Measurements from ENCODE around the gene DIRAS1. TPM values are rescaled to one million over a fixed set of nuclear protein-coding genes. Genes with fewer than 3 reads are reported as not detected.
A peak's percentile ranks its signal among the peaks of the same experiment; 100 is the strongest.

DIRAS1 gene
- total RNA-seq, 2 experiments from 2014 or later = not detected

DNA sequence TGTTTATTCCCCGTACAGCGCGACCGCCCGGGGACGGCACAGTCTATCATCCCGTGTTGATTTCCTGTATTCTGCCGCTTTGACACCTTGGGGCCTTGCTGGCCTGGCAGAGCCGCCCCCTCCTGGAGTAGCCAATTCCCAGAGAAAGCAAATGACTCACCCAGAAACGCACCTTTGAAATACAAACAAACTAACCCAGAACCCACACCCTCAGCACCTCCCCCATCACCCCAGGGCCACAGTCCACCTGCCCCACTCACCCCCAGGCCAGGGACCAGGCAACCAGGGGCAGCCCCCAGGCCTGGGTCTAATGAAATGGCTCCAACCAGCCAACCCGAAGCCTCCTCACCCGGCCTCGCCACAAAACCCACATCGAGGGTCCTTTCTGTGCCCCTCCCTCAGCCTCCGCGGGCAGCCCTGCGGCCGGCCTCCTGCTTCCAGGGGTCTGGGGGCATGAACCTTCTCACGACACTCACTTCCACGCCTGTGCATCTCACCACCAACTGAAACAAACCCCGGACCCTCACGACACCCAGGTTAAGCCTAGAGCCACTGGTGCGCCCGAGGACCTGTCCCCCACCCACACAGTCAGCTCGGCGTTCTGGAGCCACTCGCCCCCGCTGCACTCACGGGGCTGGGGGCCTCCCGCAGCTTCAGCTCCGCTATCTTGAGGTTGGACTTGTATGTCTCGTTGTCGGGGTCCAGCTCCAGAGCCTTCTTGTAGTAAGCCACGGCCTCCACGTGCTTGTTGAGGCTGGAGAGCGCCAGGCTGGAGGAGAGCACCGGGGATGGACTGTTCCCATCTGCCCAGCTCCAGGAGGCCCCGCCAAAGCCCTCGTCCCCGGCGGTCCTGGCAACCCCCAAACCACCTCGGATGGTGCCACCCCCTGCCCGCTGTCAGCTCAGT is 41.0 kb upstream of the DIRAS1 start:
- DNase-seq = no peak
- Mint-ChIP-seq H3K36me3 (ENCODE audit: low read depth) (peaks cover 37% of the 10 kb centered on the region), H3K27ac (no peak overlapping the region), H3K4me3 (no peak overlapping the region), H3K9me3 (ENCODE audit: insufficient read depth) (no peaks in the 10 kb centered on the region), H3K27me3 (ENCODE audit: low read depth) (no peaks in the 10 kb centered on the region), H3K4me1 (ENCODE audit: low read depth) (peaks cover 7% of the 10 kb centered on the region)
- POLR2A ChIA-PET = interaction anchor here (0.7 kb wide), 1 partner anchor 14 kb away, joined by 3 read pairs; no protein-coding TSS in a partner anchor
- ATAC-seq = no peak
- CTCF ChIA-PET = no interaction called here

DNA sequence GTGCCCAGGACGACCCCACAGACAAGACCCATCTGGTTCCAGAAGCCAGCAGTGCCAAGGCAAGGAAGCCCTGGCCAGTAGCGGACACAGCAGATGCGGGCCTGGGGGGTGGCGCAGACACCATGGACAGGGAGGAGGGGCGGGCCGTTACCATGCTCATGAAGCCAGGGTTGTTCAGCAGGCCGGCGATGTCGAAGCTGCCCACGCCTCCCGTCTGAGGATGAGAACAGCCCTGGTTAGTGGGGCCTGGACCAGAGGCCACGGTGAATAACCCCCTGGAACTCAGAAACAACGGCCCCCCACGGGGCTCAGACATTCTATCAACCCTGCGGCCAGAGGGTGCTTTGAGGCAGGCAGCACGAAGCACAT is 40.1 kb upstream of the DIRAS1 start:
- Mint-ChIP-seq H3K4me1 (ENCODE audit: low read depth) (peaks cover 7% of the 10 kb centered on the region), H3K27ac (no peak overlapping the region), H3K27me3 (ENCODE audit: low read depth) (no peaks in the 10 kb centered on the region), H3K9me3 (ENCODE audit: insufficient read depth) (no peaks in the 10 kb centered on the region), H3K36me3 (ENCODE audit: low read depth) (peaks cover 35% of the 10 kb centered on the region), H3K4me3 (no peak overlapping the region)
- ATAC-seq (no peak), DNase-seq (no peak)
- ChIA-PET CTCF (no interaction called here), POLR2A (no interaction called here)

DNA sequence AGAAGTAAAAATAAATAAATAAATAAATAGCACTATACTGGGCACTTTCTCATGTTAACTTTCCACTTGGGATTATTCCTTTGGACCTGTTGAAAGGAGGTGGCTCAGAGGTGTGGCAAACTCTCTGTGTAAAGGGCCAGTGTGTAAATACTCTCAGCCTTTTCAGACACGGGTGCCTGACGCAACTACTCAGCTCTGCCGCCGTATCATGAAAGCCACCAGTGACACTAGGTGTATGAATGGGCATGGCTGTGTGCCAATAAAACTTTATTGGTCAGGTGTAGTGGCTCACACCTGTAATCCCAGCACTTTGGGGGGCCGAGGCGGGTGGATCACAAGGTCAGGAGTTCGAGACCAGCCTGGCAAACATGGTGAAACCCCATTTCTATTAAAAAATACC is 38.8 kb upstream of the DIRAS1 start:
- peaks cover 7% of the 10 kb centered on the region for H3K4me1 Mint-ChIP-seq (ENCODE audit: low read depth)
- CTCF ChIA-PET = interaction anchor here (1.2 kb wide), 2 partner anchors 11 to 112 kb away, joined by 3 to 4 read pairs; no protein-coding TSS in a partner anchor
- ATAC-seq (no peak), DNase-seq (no peak)
- POLR2A ChIA-PET = interaction anchor here (0.9 kb wide), 1 partner anchor 19 kb away, joined by 3 read pairs; no protein-coding TSS in a partner anchor
- H3K4me3 Mint-ChIP-seq = no peak overlapping the region
- peaks cover 39% of the 10 kb centered on the region for H3K36me3 Mint-ChIP-seq (ENCODE audit: low read depth)
- no peaks in the 10 kb centered on the region for H3K9me3 Mint-ChIP-seq (ENCODE audit: insufficient read depth)
- no peak overlapping the region for H3K27ac Mint-ChIP-seq
- H3K27me3 Mint-ChIP-seq (ENCODE audit: low read depth) = no peaks in the 10 kb centered on the region

DNA sequence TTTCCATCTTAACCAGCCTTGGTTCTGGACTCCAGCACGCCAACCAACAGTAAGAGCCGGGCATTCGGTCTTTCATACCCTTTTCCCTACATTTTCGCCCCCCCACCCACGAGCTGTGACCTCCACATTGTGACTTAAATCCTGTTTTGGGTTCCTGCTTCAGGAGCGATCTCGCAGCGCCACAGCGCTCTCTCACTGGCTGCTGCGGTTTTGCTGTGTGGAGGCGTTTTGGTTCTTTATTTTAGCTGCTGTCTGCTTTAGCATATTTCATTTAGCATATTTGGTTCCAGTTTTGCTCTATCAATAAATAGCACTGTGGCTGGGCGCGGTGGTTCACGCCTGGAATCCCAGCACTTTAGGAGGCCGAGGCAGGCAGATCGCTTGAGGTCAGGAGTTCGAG is 38.2 kb upstream of the DIRAS1 start:
- H3K27me3 Mint-ChIP-seq (ENCODE audit: low read depth) = no peaks in the 10 kb centered on the region
- ATAC-seq (no peak), DNase-seq (no peak)
- no peak overlapping the region for H3K4me3 Mint-ChIP-seq
- CTCF ChIA-PET = interaction anchor here (0.7 to 1.2 kb wide), 3 partner anchors 10 to 905 kb away, joined by 3 to 4 read pairs (median 3); no protein-coding TSS in a partner anchor
- peaks cover 7% of the 10 kb centered on the region for H3K4me1 Mint-ChIP-seq (ENCODE audit: low read depth)
- H3K9me3 Mint-ChIP-seq (ENCODE audit: insufficient read depth) = no peaks in the 10 kb centered on the region
- H3K36me3 Mint-ChIP-seq (ENCODE audit: low read depth) = peaks cover 37% of the 10 kb centered on the region
- no peak overlapping the region for H3K27ac Mint-ChIP-seq
- POLR2A ChIA-PET = interaction anchor here (0.9 kb wide), 1 partner anchor 18 kb away, joined by 3 read pairs; no protein-coding TSS in a partner anchor

DNA sequence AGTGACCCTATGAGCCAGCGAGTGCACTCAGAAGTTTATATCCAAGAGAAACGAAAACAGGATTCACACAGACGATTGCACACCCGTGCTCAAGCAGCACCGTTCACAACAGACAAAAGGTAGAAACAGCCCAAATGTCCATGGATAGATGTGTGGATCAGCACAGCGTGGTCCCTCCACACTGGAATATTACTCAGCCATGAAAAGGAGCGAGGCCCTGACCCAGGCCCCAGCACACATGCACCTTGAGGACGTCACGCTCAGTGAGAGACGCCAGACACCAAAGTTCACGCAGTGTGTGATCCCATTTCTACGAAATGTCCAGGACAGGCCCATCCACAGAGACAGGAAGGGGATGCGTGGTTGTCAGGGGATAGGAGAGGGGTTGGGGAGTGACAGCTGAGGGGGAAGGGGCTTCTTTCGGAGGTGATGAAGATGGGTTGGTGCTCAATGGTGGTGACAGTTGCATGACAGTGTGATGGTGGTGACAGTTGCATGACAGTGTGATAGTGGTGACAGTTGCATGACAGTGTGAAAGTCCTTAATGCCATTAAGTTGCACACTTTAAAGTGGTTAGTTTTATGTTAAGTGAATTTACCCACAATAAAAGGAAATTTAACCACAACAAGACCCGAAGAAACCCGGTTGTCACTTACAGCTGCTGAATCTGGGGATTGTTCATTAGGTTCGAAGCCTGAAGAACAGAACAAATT is 37.6 kb upstream of the DIRAS1 start:
- peaks cover 37% of the 10 kb centered on the region for H3K36me3 Mint-ChIP-seq (ENCODE audit: low read depth)

DNA sequence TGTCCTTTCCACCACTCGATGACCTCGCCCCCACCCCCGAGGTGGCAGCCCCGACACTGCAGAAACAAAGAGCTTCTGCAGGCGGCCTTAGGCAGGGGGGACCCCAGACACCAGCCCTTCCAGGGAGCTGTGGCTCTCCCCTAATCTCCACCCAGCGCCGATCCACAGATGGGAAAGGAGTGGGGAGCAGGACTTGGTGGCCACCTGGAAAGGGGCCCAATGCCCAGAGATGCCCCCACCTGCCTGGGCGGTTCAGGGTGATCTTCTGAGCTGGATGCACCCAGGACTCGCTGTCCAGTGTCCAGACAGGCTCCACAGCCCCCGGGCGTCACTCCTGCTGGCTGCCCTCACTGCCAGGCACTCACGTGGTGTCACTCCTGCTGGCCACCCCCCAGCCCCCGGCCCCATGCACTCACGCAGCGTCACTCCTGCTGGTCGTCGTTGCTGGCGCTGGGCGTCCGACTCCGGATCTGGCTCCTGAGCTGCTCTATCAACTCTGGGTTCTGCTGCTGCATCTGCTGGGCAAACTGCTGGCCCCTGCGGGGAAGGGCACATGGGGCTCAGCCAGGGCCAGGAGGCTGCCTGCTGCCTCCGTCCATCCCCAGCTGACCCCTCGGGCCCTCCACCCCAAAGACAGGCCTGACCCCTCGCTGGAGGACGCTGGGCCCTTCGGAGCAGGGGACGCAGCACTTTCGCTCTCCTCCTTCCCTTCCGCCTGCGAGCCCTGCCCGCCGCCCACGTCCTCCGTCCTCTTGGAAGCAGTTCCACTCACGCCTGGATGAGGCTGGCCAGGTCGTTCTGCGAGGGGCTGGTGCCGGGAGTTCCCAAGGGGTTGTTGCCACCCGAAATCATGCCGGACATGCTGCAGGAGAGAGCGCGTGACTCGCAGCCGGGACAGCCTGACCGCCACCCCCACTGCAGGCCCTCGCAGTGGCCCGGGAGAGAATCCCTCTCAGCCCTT is 36.0 kb upstream of the DIRAS1 start:
- ChIA-PET POLR2A (no interaction called here), CTCF (no interaction called here)
- DNase-seq (no peak), ATAC-seq (no peak)
- Mint-ChIP-seq H3K36me3 (ENCODE audit: low read depth) (peaks cover 35% of the 10 kb centered on the region), H3K27ac (no peak overlapping the region), H3K9me3 (ENCODE audit: insufficient read depth) (no peaks in the 10 kb centered on the region), H3K4me3 (no peak overlapping the region), H3K4me1 (ENCODE audit: low read depth) (peaks cover 7% of the 10 kb centered on the region), H3K27me3 (ENCODE audit: low read depth) (no peaks in the 10 kb centered on the region)

More for the DNA sequence above, 37.6 kb upstream of the DIRAS1 start:
- Mint-ChIP-seq H3K4me3 (no peak overlapping the region), H3K9me3 (ENCODE audit: insufficient read depth) (no peaks in the 10 kb centered on the region), H3K27ac (no peak overlapping the region), H3K4me1 (ENCODE audit: low read depth) (peaks cover 7% of the 10 kb centered on the region), H3K27me3 (ENCODE audit: low read depth) (no peaks in the 10 kb centered on the region)
- ChIA-PET CTCF (interaction anchor here (0.7 to 1.2 kb wide), 3 partner anchors 10 to 906 kb away, joined by 3 to 4 read pairs (median 3); no protein-coding TSS in a partner anchor), POLR2A (interaction anchor here (0.9 kb wide), 1 partner anchor 18 kb away, joined by 3 read pairs; no protein-coding TSS in a partner anchor)
- no peak for ATAC-seq
- no peak for DNase-seq

DNA sequence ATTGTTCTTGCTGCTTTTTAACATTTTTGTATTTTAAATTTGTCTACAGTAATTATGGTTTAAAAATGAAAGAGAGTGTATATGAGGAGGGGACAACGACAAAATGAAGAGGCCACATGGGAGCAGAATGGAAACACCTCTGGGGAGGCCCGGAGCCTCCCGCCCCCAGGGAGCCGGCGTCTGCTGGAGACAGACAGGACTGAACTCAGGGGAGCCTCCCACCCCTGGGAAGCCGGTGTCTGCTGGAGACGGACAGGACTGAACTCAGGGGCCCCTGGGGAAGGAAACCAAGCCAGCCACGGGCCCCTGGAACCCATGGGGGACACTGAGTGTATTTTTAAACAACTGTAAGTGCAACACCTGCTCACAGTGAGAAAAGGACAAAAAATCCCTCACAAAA is 35.3 kb upstream of the DIRAS1 start:
- POLR2A ChIA-PET = no interaction called here
- peaks cover 30% of the 10 kb centered on the region for H3K36me3 Mint-ChIP-seq (ENCODE audit: low read depth)

DNA sequence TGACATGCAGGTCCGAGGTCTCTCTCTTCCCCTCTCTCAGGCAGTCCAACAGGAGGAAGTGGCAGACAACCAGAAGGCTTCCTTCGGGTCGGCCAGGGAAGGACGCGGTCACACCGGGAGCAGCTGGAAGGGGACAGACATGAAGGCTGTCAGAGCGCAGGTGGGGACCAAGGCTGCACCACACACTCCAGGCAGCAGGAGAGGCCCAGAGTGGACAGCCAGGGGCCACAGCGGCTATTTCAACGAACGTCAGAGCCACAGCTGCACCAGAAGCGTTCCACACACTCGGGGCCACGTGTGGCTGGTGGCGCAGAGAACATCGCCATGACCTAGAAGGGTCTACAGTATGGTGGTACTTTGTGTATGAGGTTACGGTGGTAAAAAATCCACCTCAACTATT is 34.6 kb upstream of the DIRAS1 start:
- ChIA-PET CTCF (interaction anchor here (1.2 kb wide), 1 partner anchor 108 kb away, joined by 4 read pairs; no protein-coding TSS in a partner anchor), POLR2A (no interaction called here)
- no peak for DNase-seq
- no peaks in the 10 kb centered on the region for H3K27me3 Mint-ChIP-seq (ENCODE audit: low read depth)
- peaks cover 27% of the 10 kb centered on the region for H3K36me3 Mint-ChIP-seq (ENCODE audit: low read depth)
- H3K4me1 Mint-ChIP-seq (ENCODE audit: low read depth) = peaks cover 7% of the 10 kb centered on the region
- no peak overlapping the region for H3K4me3 Mint-ChIP-seq
- no peak for ATAC-seq
- peak overlapping the region; percentile 15 for H3K27ac Mint-ChIP-seq
- no peaks in the 10 kb centered on the region for H3K9me3 Mint-ChIP-seq (ENCODE audit: insufficient read depth)

More for the DNA sequence above, 35.3 kb upstream of the DIRAS1 start:
- no peak overlapping the region for H3K4me3 Mint-ChIP-seq
- CTCF ChIA-PET = interaction anchor here (1.2 kb wide), 1 partner anchor 108 kb away, joined by 4 read pairs; no protein-coding TSS in a partner anchor
- no peaks in the 10 kb centered on the region for H3K9me3 Mint-ChIP-seq (ENCODE audit: insufficient read depth)
- peaks cover 7% of the 10 kb centered on the region for H3K4me1 Mint-ChIP-seq (ENCODE audit: low read depth)
- DNase-seq (no peak), ATAC-seq (no peak)
- H3K27ac Mint-ChIP-seq = no peak overlapping the region
- no peaks in the 10 kb centered on the region for H3K27me3 Mint-ChIP-seq (ENCODE audit: low read depth)

DNA sequence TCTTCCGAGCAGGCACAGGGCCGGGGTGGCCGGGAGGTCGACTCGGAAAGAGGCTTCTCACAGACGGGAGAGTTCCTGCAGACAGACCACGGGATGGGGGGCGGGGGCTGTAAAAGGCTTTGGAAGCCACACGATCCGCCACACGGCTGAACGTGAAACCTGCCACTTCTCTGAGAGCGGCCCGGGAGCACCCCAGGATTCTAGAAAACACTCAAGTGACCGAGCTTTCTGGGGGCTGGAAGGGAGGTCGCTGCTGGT is 34.2 kb upstream of the DIRAS1 start:
- H3K9me3 Mint-ChIP-seq (ENCODE audit: insufficient read depth) = no peaks in the 10 kb centered on the region
- no peak overlapping the region for H3K4me3 Mint-ChIP-seq
- peaks cover 25% of the 10 kb centered on the region for H3K36me3 Mint-ChIP-seq (ENCODE audit: low read depth)
- CTCF ChIA-PET = interaction anchor here (1.2 kb wide), 1 partner anchor 107 kb away, joined by 4 read pairs; no protein-coding TSS in a partner anchor
- no peaks in the 10 kb centered on the region for H3K27me3 Mint-ChIP-seq (ENCODE audit: low read depth)
- ATAC-seq = no peak
- peaks cover 7% of the 10 kb centered on the region for H3K4me1 Mint-ChIP-seq (ENCODE audit: low read depth)
- POLR2A ChIA-PET = no interaction called here
- no peak for DNase-seq
- H3K27ac Mint-ChIP-seq = peak overlapping the region; percentile 15

DNA sequence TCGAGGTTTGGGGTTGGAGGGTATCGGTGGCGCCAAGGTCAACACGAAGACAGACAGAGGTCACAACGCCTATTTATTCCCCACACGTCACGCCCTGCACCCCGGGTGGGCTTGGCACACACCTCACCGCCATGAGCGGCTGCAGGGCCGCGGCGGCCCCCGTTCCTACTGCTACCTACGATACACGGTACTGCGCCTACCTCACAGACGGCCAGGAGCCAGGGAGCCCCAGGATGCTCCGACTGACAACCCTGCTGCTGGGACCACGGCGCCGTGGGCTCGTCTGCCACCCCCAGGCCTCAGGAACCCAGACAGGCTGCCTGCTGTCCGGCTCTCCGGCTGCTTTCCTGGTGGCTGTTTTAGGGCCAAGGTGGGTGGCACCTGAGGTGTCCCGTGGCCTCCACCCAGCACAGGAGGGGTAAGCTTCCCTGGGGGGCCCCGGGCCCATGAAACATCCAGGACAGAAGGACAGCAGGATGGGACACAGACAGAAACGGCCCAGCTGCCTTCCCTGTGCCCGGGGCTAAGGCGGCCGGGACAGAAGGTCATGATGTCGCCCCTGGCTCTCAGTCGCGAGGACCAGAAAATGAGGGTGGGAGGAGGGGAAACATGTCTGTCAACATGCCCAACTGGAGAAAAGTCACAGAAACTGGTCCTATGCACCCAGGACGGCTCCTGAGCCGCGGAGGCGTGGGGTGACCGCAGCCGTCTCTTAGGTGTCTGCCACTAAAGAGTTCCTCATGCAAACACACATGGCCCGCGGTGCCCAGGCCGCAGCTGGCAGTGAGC is 33.7 kb upstream of the DIRAS1 start:
- H3K4me1 Mint-ChIP-seq (ENCODE audit: low read depth) = peaks cover 7% of the 10 kb centered on the region
- no peak overlapping the region for H3K27ac Mint-ChIP-seq
- peaks cover 25% of the 10 kb centered on the region for H3K36me3 Mint-ChIP-seq (ENCODE audit: low read depth)
- CTCF ChIA-PET = interaction anchor here (4.0 kb wide), 1 partner anchor 106 kb away, joined by 13 read pairs; no protein-coding TSS in a partner anchor
- H3K4me3 Mint-ChIP-seq = no peak overlapping the region
- H3K9me3 Mint-ChIP-seq (ENCODE audit: insufficient read depth) = no peaks in the 10 kb centered on the region
- no peak for ATAC-seq
- no peak for DNase-seq
- POLR2A ChIA-PET = no interaction called here
- H3K27me3 Mint-ChIP-seq (ENCODE audit: low read depth) = no peaks in the 10 kb centered on the region

DNA sequence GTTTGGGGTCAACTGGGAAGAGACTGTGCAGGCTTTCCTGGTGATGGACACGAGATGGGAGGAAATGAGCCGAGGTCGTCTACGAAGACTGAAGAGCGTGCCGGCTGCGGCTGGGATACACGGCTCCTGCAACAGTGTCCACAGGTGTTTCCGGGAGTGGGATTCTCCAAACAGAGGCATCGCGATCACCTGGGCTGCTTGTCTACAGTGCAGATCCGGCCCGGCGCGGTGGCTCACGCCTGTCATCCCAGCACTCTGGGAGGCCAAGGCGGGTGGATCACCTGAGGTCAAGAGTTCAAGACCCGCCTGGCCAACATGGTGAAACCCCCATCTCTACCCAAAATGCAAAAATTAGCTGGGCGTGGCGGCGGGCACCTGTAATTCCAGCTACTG is 30.3 kb upstream of the DIRAS1 start:
- Mint-ChIP-seq H3K4me1 (ENCODE audit: low read depth) (no peaks in the 10 kb centered on the region), H3K36me3 (ENCODE audit: low read depth) (peaks cover 12% of the 10 kb centered on the region), H3K27me3 (ENCODE audit: low read depth) (no peaks in the 10 kb centered on the region), H3K4me3 (no peak overlapping the region), H3K9me3 (ENCODE audit: insufficient read depth) (no peaks in the 10 kb centered on the region), H3K27ac (no peak overlapping the region)
- ATAC-seq (no peak), DNase-seq (no peak)
- ChIA-PET CTCF (interaction anchor here (0.9 to 4.0 kb wide), 2 partner anchors 103 to 199 kb away, joined by 3 to 13 read pairs; no protein-coding TSS in a partner anchor), POLR2A (no interaction called here)

All from activated CD8-positive, alpha-beta T cell treated with anti-CD3 and anti-CD28 coated beads, Interleukin-2, amount 10 ng/mL, durations not matched to agents 7 days and 5 days (primary cell).